Measurements from ENCODE around the gene CADPS.
"Not testable (repeated sequence)": the region's sequence is repeated elsewhere in the genome, so short reads cannot be mapped to it uniquely, and the experiment has no call there.

Gene CADPS

DNA sequence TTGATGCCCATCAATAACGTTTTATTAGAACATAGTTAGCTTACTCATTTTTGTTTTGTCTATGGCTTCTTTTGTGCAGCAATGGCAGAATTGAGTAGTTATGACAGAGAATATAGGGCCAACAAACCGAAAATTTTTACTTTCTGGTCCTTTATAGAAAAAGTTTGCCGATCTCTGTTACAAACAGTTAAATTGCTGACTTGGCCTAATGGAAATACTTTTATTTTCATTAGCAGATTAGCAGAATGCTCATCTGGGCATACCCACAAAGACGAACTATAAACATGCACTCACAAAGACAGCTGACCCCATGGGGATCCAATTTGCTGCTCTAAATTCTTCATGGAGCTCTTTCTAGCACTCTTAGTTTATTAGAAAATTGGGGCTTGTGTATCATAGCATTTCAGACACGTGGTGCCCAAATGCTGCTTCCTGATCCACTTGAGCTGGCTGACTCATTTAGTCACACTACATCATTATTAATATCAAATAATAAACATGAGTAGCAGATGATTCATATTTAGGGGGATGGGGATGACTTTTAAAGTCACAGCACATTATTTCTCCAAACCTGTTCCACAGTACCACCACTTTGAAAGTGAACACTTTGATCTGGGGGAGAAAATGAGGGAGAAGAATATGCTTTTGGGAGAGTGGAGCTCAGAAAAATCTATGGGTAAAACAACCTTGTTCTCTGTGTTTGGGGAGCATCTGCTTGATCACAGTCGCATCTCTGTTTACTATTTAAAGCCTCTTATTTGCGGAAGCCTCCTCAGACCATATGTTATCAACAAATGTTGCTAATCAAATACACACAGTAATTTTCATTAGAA is 273.8 kb downstream of the CADPS start:
- DNase-seq (ENCODE audit: low read depth, low spot score) = no peak

- no peak for DNase-seq (ENCODE audit: low read depth, low spot score)
Measured at GRCh38 chr3:62600033-62600432, 275.2 kb downstream of the CADPS start.

GRCh38 chr3:62597491-62597890 is 277.7 kb downstream of the CADPS start:
- no peak for DNase-seq (ENCODE audit: low read depth, low spot score)

DNA sequence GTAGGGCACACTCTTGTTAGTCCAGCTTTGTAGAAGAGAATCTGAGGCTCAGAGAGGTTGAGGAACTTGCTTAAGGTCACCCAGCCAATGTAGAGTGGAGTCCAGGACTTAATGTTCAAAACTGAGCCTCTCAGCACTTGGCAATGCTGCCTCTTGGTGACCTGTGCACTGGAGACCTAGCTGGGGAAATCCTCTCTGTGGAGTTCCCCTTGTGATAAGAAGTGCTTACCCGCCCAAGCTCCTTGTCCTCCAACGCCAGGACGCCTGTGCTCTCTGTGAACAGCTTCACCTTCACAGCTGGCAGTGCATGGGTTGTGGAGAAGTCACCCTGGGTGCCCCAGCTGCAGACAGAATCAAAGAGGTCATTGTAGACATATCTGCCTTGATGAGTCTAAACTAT is 282.8 kb downstream of the CADPS start:
- no peak for DNase-seq (ENCODE audit: low read depth, low spot score)

DNA sequence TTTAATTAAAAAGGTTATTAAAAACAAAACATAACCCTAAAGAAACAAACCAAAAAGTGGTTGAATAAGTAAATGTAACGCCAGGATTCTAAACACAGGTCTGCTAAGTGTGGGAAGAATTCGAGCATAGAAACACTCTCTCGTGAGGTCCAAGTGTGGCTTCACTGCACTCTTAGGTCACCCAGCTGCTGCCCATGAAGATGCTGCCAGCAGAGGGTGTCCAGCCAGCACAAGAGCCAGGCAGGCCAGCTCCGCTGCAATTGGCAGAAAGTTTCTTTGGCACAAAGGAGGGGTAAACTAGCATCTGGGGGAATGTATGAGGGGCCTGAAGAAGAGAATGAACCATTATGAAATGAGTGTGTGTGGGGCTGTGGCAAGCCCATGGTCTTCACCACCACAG is 286.1 kb downstream of the CADPS start:
- DNase-seq (ENCODE audit: low read depth, low spot score) = no peak

DNA sequence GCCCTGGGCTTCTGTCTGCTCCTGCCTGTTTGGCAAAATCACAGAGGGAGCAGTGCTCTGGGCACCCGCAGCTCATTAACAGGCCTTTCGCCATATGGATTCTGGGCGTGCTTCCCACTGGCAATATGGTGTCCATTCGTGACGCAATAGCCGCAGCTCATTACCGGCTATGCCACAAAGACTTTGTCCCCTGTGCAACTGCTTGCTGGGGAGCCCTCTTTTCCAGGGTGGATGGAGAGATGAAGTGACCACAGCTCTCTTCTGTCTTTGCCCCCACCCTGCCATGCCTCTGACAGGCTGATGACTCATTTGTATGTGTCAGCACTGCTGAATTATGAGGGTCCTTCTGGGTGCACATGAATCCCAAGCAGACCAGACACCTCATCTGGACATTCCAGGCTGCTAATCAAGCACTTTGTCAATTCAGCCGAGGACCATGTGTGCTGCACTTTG is 287.6 kb downstream of the CADPS start:
- no peak for DNase-seq (ENCODE audit: low read depth, low spot score)

DNA sequence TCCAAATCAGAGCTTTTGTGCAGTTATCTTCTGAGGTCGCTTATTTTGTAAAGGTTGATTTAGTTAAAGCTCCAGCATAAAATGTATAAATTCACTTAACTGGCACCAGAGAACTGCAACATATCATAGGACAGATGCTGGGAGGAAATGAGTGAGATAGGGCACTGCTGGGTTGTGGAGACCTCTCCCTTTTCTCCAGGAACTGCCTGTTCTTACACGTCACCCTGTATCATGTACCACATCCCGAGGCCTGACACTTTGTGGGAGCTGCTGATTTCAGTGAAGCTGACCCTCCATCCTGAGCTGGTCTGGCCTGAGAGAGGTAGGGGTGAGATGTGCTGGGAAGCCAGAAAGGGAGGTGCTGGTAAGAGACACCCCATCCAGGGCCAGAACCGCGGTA is 288.0 kb downstream of the CADPS start:
- DNase-seq (ENCODE audit: low read depth, low spot score) = no peak

GRCh38 chr3:62586356-62586755 is 288.9 kb downstream of the CADPS start:
- no peak for DNase-seq (ENCODE audit: low read depth, low spot score)

GRCh38 chr3:62585861-62586260 is 289.4 kb downstream of the CADPS start:
- no peak for DNase-seq (ENCODE audit: low read depth, low spot score)

- no peak for DNase-seq (ENCODE audit: low read depth, low spot score)
Measured at GRCh38 chr3:62584636-62585035, 290.6 kb downstream of the CADPS start.

GRCh38 chr3:62582495-62583172 is 292.6 kb downstream of the CADPS start:
- DNase-seq (ENCODE audit: low read depth, low spot score) = no peak

DNA sequence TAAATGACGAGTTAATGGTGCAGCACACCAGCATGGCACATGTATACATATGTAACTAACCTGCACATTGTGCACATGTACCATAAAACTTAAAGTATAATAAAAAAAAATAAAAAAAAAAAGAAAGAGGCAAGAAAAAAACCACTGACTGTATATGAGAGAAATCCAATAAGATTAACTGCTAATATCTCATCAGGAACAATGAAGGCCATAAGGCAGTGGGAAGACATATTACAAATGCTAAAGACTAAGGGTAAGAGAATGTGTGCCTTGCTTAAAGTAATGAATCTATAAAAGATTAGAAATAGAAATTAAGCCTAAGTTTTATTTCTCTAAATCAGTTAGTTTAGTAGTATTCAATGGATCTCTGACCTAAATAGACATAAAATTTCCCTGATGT is 294.7 kb downstream of the CADPS start:
- not testable (repeated sequence) for DNase-seq (ENCODE audit: low read depth, low spot score)

DNA sequence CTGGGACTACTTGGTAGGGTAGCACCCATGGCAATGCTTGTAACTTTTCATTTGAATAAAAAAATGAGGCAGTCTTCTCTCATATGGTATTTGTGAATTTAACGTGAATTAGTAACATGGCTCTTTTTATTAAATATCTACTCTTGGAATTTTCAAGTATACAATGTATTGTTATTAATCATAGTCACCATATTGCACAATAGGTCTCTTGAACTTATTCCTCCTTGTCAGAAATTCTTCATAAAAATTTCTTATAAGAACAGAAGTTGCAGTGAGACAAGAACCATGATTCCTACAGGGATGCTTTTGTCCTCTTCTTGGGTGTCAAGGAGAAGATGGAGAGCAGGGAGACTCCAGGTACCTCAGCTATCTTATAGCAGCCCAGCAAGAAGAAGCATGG is 298.1 kb downstream of the CADPS start:
- no peak for DNase-seq (ENCODE audit: low read depth, low spot score)

DNA sequence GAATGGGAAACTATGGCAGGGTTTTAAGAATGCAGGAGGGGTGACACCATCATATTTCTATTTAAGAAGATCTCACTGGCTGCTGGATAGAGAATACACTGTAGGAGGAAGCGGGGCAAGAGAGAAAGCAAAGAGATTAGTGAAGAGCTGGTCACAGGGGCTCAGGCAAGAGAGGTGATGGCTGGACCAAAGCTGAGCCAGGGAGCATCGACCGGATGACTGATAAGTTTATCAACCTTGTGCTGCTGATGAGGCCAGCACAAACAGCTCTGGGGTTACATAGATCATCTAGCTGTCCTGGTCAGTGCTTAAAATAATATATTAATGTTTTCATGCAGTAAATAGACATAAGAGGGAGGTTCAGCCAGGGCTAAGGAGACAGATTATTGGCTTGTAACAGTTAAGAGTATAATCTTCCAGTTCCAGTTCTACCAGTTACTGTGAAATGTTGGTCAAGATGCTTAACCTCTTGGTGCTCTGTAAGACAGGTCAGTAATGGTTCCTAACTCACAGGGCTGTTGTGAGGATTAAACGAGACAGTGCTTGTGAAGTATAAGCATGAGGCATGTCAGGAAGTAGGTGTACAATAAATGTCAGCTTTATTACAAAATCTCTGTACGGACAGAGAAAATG is 300.8 kb downstream of the CADPS start:
- DNase-seq (ENCODE audit: low read depth, low spot score) = no peak

DNA sequence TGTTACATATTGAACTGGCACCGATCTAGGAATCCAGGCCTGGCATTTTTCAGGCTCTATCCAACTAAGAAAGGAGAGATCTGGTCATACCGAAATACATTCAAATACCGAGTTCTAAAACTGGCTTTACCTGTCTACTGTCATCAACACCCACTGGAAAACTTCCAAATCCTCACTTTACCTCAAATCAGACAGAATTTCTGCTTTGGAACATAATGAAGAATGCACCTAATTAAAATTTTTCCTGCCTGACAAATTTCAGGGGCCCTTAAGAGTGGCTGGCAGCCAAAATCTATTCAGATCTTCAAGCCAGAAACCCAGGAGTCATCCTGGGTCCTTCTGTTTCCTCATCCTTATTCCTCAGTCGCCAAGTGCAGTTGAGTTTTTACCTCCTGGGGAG is 303.3 kb downstream of the CADPS start:
- DNase-seq (ENCODE audit: low read depth, low spot score) = no peak

GRCh38 chr3:62570888-62571287 is 304.3 kb downstream of the CADPS start:
- no peak for DNase-seq (ENCODE audit: low read depth, low spot score)

DNA sequence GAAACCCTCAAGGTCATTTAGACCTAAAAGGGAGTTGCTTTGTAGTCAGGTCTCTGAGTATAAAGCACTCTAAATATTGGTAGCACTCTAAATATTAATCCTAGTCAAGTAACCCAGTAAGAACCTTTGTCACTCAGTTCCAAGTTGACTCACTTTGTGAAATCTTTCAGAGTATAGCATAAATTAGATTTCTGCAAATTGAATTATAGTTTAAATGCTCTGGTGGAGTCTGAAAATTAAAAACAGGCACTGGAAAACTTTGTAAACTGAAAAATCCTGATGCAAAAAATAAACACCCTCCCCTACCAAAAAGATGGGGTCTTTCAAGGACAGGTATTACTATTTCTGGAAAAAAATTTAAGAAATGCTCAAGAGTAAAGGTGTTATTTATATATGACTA is 305.6 kb downstream of the CADPS start:
- no peak for DNase-seq (ENCODE audit: low read depth, low spot score)

DNA sequence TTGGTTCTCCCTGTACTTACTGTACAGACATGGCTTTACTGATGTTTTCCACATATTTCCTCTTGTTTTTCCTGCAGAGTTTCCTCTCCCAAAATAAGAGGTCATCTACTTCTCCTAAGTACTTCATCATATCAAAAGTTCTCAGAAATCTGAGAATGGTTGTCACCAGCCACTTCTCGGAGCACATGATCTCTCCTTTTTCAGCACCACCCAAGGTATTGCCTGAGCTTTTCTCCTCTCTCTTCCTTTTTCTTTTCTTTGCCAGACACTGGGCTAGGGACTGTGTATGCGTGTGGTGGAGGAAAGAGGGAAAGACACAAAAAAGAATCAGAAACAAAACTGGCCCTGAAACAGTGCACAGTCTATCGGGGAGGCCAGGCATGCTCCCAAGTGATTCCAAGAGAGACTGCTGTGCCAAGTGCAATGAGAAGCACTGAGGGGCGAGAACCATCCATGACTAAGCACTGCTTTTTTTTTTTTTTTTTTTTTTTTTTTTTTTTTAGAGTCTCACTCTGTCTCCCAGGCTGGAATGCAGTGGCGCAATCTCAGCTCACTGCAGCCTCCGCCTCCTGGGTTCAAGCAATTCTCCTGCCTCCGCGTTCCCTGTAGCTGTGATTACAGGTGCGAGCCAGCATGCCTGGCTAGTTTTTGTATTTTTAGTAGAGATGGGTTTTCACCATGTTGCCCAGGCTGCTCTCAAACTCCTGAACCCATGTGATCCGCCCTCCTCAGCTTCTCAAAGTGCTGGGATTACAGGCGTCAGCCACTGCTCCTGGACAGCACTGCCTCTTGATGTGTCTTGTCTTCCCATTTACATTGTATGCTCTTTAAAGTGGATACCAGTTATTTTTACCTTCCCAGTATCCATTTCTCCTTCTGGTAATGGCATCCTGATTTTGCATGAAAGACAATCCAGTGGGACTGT is 307.9 kb downstream of the CADPS start:
- no peak for DNase-seq (ENCODE audit: low read depth, low spot score)

GRCh38 chr3:62566022-62566557 is 309.1 kb downstream of the CADPS start:
- no peak for DNase-seq (ENCODE audit: low read depth, low spot score)

GRCh38 chr3:62562596-62562995 is 312.6 kb downstream of the CADPS start:
- no peak for DNase-seq (ENCODE audit: low read depth, low spot score)

- DNase-seq (ENCODE audit: low read depth, low spot score) = no peak
Measured at GRCh38 chr3:62562017-62562416, 313.2 kb downstream of the CADPS start.

All from activated CD4-positive, CD25-positive, alpha-beta regulatory T cell treated with anti-CD3 and anti-CD28 coated beads, Interleukin-2, amount 50 U/mL, for 16 hours (primary cell).